DMS114 treated with DMSO at 0.1 percent for 48 hours (cell line): Measurements from ENCODE around the gene OR10J4.
"Not testable (repeated sequence)": the region's sequence is repeated elsewhere in the genome, so short reads cannot be mapped to it uniquely, and the experiment has no call there.

ENCODE experiments used
- DNase-seq: peaks from one replicate; lab custom pipeline; 2025; ENCODE audit not compliant: unreplicated experiment; lab: John Stamatoyannopoulos, UW

The OR10J4 gene

DNA sequence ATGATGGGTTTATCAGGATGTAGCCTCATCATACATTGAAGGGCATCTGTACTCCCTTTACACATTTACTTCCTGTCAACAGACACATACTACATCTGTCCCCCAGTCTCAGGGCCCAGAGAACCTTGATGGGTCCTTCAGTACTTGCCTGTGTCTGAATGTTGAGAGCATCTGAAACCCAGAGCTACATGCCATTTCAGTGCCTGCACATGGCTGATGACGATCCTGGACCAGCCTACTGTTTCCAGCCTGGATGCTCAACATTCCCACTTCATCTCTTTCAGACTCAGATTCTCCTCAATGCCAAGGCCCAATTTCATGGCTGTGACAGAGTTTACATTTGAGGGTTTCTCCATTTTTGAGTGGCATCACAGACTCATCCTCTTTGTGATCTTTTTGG is at the start of gene OR10J4:
Gene OR10J4 (plus strand): TSS at position 301 of the 400 bp plus-strand sequence.
- no peak for DNase-seq

DNA sequence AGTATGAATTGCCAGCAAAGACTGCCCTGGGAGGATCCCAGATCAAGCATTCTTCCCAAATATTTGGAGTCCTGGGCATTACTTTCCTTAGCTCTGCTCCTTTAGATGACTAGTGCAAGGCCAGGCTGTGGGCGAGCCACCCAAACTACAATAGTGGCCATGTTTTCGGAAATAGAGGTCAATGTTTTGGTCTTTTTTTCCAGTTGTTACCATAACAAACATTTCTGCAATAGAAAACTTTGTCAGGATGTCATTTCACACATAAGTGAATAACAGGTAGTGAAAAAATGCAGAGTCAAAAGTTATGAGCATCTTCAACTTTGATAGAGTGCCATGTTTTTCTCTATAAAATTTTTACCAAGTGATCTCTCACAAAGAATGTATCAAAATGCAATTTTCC is 25.2 kb upstream of the OR10J4 start:
- no peak for DNase-seq

- DNase-seq: no peak
Observed at GRCh38 chr1:159408862-159409400, 23.1 kb upstream of the OR10J4 start.

GRCh38 chr1:159421821-159422220 is 10.2 kb upstream of the OR10J4 start:
- no peak for DNase-seq

DNA sequence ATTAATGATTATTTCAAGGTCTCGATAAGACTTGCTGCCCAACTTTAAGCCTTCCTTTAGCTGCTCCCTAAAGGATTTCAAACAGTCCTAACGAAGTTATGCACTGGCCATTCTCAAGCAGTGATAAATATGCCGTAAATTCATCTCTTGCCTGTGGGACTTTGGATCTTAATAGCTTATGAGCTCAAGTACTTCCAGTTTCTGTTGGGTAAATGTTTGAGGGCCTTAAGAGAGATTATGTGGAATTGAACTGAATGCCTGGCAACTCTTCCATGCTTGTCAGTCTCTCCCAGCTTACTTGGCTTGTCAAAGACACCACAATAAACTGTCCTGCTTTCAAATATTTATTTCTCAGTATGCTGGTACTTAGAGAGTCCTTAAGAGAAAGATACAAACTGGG is 3.5 kb upstream of the OR10J4 start:
- no peak for DNase-seq

DNA sequence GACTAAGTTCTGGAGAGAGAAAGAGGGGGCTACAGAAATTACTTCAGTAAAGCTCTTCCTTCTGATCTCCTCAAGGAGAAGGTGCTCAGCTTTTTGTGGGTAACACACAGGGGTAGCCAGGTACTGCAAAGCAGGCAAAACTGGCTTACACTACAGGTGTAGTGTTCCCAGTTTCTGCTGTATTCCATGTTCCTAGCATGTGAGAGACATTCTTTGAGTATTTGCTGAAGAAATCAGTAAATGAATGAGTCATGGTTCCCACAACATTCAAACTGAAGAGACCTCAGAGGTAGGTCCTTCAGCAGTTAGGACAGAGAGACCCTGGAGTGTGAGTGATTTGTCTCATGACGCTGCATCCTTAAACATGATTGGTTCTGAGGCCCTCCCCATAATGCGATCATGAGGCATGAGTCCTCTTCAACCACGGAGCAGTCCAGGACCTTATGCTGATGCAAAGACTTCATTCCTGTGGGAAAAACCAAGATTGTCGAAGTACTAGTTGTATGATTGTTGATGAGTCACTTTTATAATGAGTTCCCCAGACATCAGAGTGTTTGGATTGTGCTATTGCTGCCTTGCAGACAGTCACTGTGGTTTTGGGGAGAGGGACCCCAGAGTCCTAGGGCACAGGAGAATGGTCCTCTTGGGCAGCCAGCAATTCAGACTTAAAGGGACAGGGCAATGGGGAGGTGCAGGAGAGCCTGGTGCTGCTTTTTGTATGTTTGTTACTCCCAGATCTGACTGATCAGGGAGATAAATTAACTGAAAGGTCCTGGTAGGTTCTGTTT is 2.7 kb upstream of the OR10J4 start:
- DNase-seq: no peak

GRCh38 chr1:159430985-159431384 is 1.0 kb upstream of the OR10J4 start:
- DNase-seq: no peak

DNA sequence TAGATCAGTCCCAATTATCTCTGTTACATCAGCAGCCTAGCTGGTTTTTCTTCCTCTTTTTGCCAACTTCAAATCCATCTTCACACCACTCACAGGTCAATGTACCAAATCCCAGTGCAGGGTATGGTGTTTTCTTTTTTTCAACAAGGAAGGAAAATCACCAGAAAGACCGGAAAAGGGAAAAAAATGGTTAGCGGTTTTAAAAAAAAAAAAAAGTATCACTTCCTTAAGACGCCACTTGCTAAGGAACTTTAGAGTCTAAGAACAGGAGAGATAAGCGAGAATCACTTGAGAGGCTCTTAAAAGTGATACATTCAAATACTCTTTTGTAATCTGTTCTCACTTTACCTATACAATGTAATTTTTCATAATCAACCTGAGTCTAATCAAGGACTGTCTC is 4.5 kb downstream of the OR10J4 start:
- no peak for DNase-seq

- no peak for DNase-seq
Observed at GRCh38 chr1:159439422-159439821, 7.4 kb downstream of the OR10J4 start, which contains the start of gene OR10J1. Gene OR10J1, plus strand, starts transcription at chr1:159439722. Its CDS starts 70 bp downstream, at chr1:159439792.

- no peak for DNase-seq
Observed at GRCh38 chr1:159441360-159441759, 9.4 kb downstream of the OR10J4 start.

- no peak for DNase-seq
Observed at GRCh38 chr1:159442428-159442827, 10.4 kb downstream of the OR10J4 start.

- DNase-seq: no peak
Observed at GRCh38 chr1:159443066-159443750, 11.2 kb downstream of the OR10J4 start.

DNA sequence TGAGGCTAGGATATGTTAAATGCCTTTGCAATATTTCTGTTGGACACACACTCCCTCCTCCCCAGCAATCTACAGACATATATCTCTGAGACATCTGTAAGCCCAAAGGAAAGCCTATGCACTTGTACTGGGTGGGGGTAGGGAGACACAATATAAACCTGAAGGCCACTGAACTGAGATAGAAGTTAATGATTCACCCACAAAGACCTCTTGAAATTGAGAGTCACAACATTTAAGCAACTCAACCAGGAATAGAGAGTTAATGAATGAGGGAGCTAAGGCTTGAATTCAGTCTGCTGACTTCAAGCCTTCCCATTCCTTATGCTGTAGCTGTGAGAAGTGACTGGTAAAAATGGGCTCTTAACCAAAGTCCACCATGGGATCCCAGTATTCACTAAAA is 12.5 kb downstream of the OR10J4 start:
- no peak for DNase-seq

DNA sequence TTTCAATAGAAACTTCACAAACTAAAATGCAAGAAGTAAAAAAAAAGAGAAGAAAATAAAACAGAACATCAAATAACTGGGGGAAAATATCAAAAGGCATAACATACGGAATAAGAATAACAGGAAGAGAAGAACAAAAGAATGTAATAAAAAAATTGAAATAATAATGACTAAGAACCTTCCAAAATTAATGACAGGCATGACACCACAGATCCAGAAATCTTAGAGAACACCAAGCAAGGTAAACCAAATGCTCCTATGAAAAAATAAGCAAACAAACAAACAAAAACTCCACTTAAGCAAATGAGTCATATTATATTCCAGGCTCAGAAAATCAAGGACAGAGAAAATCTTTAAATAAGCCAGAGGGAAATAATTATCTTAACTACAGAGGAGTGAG is 16.2 kb downstream of the OR10J4 start:
- DNase-seq: no peak

GRCh38 chr1:159449605-159450004 is 17.6 kb downstream of the OR10J4 start:
- not testable (repeated sequence) for DNase-seq

DNA sequence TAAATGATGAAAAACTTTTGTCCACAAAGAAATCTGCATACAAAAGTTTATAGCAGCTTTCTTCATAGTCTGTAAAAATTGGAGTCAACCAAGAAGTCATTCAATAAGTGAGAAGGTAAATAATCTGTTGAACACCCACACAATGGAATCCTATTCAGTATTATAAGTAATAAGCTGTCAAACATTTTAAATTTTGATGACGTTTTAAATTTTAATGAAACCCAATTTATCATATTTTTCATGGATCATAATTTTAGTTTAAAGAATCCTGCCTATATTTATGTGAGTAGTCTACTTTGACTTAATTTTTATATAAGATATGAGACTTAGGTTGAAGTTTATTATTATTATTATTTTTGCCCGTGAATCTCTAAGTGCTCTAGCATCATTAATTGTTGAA is 27.5 kb downstream of the OR10J4 start:
- DNase-seq: no peak

DNA sequence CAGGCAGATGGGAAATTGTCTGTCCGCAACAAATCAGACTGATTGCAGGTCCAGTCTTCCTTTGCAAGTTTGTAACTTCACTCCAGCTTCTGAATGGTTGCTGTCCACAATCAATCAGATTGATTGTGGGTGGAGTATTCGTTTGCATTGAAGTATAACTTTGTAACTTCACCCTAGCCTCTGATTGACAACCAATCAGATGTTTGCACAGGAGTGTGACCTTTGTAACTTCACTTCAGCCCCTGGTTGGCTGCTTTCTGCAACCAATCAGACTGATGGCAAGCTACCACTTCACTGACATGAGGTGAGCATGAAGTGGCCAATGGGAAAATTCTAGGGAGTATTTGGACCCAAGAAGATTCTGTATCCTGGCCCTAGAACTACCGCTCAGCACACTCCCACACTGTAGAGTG is 33.2 kb downstream of the OR10J4 start:
- DNase-seq: no peak

DNA sequence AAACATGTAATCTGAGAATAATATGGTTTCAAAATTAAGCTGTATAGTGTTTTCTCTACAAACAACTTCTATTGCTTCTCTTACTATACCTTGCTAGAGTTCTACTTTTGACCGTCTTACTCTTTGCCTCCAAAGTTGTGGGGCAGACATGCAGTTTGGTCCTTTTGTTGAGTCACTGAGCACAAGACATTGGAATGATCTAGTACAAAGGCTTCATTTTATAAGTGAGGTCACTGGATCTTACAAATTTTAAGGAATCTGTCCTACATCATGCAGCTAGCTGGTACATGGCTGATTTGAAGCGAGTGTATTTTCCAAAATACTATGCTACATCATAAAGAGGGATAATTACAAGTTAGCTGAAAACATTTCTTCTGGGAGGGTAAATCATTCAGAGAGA is 36.3 kb downstream of the OR10J4 start:
- no peak for DNase-seq

- no peak for DNase-seq
Observed at GRCh38 chr1:159469921-159470533, 38.0 kb downstream of the OR10J4 start.

GRCh38 chr1:159473335-159473734 is 41.3 kb downstream of the OR10J4 start:
- no peak for DNase-seq

GRCh38 chr1:159474926-159475325 is 42.9 kb downstream of the OR10J4 start:
- no peak for DNase-seq
